Lower lobe of right lung (tissue), 2 donors: ENCODE results near the gene UTS2B. TPM values are rescaled to one million over a fixed set of nuclear protein-coding genes. Genes with fewer than 3 reads are reported as not detected.

Experiments used
- ATAC-seq, 2 donors: fragments of 200-7000 bp; cut with Tn5 transposase; one replicate each; pipeline ENCODE4 v1.9.1; 2020 to 2022; ENCODE audit warnings: mild to moderate bottlenecking in 2 of 2, moderate library complexity in 2 of 2
- DNase-seq: peaks from one replicate; pipeline ENCODE4 v3.0.0-alpha.2; 2020
- H3K27ac ChIP-seq: fragments of 200-600 bp; one replicate; pipeline ENCODE4 v1.8.0; 2022
- H3K27me3 ChIP-seq: fragments of 200-600 bp; one replicate; pipeline ENCODE4 v1.8.0; 2022; ENCODE audit warnings: low read depth
- H3K36me3 ChIP-seq: fragments of 200-600 bp; one replicate; pipeline ENCODE4 v1.8.0; 2022; ENCODE audit warnings: mild to moderate bottlenecking
- H3K4me1 ChIP-seq: fragments of 200-600 bp; one replicate; pipeline ENCODE4 v1.8.0; 2022
- H3K4me3 ChIP-seq: fragments of 200-600 bp; one replicate; pipeline ENCODE4 v1.8.0; 2022; ENCODE audit warnings: mild to moderate bottlenecking
- H3K9me3 ChIP-seq: fragments of 200-600 bp; one replicate; pipeline ENCODE4 v1.8.0; 2022
- intact Hi-C: fragments of 100-400 bp; cut with DNase I; formaldehyde crosslinking; loops from one replicate; pipeline ENCODE4 v1.11.0; 2022
- total RNA-seq: library from RNA; stranded (reverse); fragmentation: NEBNext Ultra II Directional; extraction: Animal tissue kit (Norgen Biotek cat#: 25700); gene quantifications from one replicate; pipeline ENCODE4 v1.2.1, GENCODE V29; 2021
- TF ChIP-seq, protein P1 (sequence below): fragments of 200-600 bp; IDR thresholded peaks from one replicate; pipeline ENCODE4 v1.8.0; 2022; ENCODE audit warnings: antibody characterized with exemption, mild to moderate bottlenecking
- donor health status: DM: no; HTN: yes; CAD: no; lungs with severe emphysema.

Gene UTS2B
- total RNA-seq, 1 donor from 2014 or later, result 0.44 TPM

GRCh38 chr3:191324936-191325335 lies 5.4 kb downstream of the UTS2B start:
- Histone ChIP-seq H3K27ac (no peak overlapping the region), H3K4me1 (no peaks in the 10 kb centered on the region), H3K4me3 (no peak overlapping the region), H3K9me3 (no peaks in the 10 kb centered on the region), H3K36me3 (no peaks in the 10 kb centered on the region), H3K27me3 (no peaks in the 10 kb centered on the region)
- intact Hi-C loops, result no loop called here
- no peak for ATAC-seq
- DNase-seq, result no peak
- TF ChIP-seq, protein P1, sequence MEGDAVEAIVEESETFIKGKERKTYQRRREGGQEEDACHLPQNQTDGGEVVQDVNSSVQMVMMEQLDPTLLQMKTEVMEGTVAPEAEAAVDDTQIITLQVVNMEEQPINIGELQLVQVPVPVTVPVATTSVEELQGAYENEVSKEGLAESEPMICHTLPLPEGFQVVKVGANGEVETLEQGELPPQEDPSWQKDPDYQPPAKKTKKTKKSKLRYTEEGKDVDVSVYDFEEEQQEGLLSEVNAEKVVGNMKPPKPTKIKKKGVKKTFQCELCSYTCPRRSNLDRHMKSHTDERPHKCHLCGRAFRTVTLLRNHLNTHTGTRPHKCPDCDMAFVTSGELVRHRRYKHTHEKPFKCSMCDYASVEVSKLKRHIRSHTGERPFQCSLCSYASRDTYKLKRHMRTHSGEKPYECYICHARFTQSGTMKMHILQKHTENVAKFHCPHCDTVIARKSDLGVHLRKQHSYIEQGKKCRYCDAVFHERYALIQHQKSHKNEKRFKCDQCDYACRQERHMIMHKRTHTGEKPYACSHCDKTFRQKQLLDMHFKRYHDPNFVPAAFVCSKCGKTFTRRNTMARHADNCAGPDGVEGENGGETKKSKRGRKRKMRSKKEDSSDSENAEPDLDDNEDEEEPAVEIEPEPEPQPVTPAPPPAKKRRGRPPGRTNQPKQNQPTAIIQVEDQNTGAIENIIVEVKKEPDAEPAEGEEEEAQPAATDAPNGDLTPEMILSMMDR, result no peak

GRCh38 chr3:191321019-191321767 lies 9.1 kb downstream of the UTS2B start:
- ATAC-seq (no peak), DNase-seq (no peak)
- TF ChIP-seq, protein P1, result no peak
- H3K36me3 ChIP-seq, result no peaks in the 10 kb centered on the region
- intact Hi-C loops, result no loop called here
- H3K27me3 ChIP-seq, result no peaks in the 10 kb centered on the region
- no peak overlapping the region for H3K27ac ChIP-seq
- no peak overlapping the region for H3K4me3 ChIP-seq
- no peaks in the 10 kb centered on the region for H3K4me1 ChIP-seq
- H3K9me3 ChIP-seq, result no peaks in the 10 kb centered on the region

GRCh38 chr3:191320316-191320715 lies 10.0 kb downstream of the UTS2B start:
- no peak overlapping the region for H3K4me3 ChIP-seq
- no peaks in the 10 kb centered on the region for H3K27me3 ChIP-seq
- no peak overlapping the region for H3K27ac ChIP-seq
- no peak for DNase-seq
- H3K9me3 ChIP-seq, result no peaks in the 10 kb centered on the region
- no peaks in the 10 kb centered on the region for H3K4me1 ChIP-seq
- TF ChIP-seq, protein P1, result no peak
- intact Hi-C loops, result no loop called here
- no peaks in the 10 kb centered on the region for H3K36me3 ChIP-seq
- no peak for ATAC-seq

DNA sequence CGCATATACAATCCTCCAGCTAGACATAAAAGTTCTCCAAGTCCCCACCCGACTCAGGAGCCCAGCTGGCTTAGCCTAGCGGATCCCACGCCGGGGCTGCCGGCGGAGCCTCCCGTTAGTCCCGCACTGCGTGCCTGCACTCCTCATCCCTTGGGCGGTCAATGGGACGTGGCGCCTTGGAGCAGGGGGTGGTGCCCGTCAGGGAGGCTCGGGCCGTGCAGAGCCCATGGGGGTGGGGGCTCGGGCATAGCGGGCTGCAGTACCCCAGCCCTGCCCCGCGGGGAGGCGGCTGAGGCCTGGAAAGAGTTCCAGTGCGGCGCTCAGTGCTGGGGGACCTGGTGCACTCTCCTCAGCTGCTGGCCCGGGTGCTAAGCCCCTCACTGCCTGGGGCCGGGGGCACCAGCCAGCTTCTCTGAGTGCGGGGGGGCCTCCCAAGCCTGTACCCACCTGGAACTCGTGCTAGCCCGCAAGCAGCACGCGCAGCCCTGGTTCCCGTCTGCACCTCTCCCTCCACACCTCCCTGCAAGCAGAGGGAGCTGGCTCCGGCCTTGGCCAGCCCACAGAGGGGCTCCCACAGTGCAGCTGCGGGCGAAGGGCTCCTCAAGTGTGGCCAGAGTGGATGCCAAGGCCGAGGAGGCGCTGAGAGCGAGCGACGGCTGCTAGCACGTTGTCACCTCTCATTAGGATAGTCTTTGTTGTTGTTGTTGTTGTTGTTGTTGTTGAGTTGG lies 13.3 kb downstream of the UTS2B start:
- peak in 1 of 2 donors; percentile 56 for ATAC-seq
- intact Hi-C loops, result no loop called here
- Histone ChIP-seq H3K27me3 (no peaks in the 10 kb centered on the region), H3K27ac (no peak overlapping the region), H3K9me3 (no peaks in the 10 kb centered on the region), H3K4me1 (no peaks in the 10 kb centered on the region), H3K4me3 (no peak overlapping the region), H3K36me3 (no peaks in the 10 kb centered on the region)
- DNase-seq, result no peak
- TF ChIP-seq, protein P1, result no peak

DNA sequence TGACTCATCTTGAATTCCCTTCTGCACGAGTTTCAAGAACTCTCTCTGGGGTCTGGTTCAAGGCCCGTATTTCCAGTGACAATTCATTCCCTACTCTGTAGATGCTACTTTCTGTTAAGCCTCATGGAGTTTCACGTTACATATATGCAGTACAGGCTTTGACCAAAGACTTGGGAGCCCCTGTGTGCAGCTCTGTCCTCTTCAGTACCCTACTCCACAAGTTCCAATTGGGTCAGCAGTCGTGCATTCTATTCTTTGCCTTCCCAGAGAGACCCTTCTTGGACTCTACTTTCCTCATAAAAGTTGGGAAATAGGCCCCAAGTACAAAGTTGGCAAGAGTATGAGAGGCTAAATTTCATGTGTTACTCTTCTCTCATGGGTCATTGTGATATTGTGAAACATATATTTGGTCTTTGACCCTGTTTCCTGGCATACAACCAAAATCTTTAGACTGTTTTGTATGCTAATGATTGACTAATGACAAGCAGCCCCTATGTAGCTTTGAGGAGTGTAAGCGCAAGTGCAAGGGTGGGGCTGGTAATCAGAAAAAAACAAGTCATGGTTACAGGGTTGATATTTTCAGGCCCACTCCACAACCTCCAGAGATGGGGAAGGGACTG lies 16.1 kb downstream of the UTS2B start:
- intact Hi-C loops, result no loop called here
- Histone ChIP-seq H3K27me3 (no peaks in the 10 kb centered on the region), H3K27ac (no peak overlapping the region), H3K9me3 (no peaks in the 10 kb centered on the region), H3K4me1 (no peaks in the 10 kb centered on the region), H3K4me3 (no peak overlapping the region), H3K36me3 (no peaks in the 10 kb centered on the region)
- DNase-seq (no peak), ATAC-seq (no peak)
- TF ChIP-seq, protein P1, result no peak
